ENCODE data around the gene PLCL2.

Gene PLCL2

DNA sequence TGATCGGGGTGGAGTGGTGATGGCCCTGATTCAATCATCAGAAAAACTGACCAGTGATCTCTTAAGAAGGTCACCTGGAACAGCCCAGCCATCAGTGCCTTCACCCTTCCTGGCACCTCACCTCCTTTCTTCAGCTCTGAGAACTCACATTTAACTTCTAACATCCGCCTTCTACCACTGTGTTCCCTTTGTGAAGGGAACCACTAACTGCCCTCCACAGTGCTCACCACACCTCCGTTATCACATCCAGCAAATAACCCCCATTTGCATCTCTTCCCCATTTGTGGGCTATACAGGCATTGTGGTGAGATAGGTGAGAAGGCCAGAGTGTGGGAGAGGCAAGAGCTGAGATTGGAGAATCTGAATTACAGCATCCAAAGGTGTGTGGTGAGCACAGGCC is 107.4 kb downstream of the PLCL2 start:
- no peak for TF ChIP-seq CTCF (conservative IDR thresholded peaks at IDR 0.05; ENCODE audit: low read depth, low read length)
- no peaks in the 10 kb centered on the region for H3K4me1 ChIP-seq (ENCODE audit: low read depth, poor library complexity, severe bottlenecking)
- no peak overlapping the region for H3K4me3 ChIP-seq (IDR thresholded peaks at IDR 0.05; ENCODE audit: insufficient read depth, low read depth, low read length)
- no peak overlapping the region for H3K9ac ChIP-seq
- no peaks in the 10 kb centered on the region for H4K20me1 ChIP-seq (ENCODE audit: insufficient read depth)
- H3K4me2 ChIP-seq: no peak overlapping the region
- H3K27ac ChIP-seq: no peak overlapping the region
- H2AFZ ChIP-seq (ENCODE audit: low read depth): no peak overlapping the region
- H3K79me2 ChIP-seq (ENCODE audit: insufficient read depth, low read depth): peaks cover 18% of the 10 kb centered on the region; the same call in 1 of the 2 replicates
- H3K36me3 ChIP-seq (ENCODE audit: insufficient read depth): no peaks in the 10 kb centered on the region
- no peaks in the 10 kb centered on the region for H3K27me3 ChIP-seq (ENCODE audit: insufficient read depth, low read depth)

GRCh38 chr3:16993227-16993626 is 108.5 kb downstream of the PLCL2 start:
- Histone ChIP-seq H3K4me2 (no peak overlapping the region), H3K36me3 (ENCODE audit: insufficient read depth) (no peaks in the 10 kb centered on the region), H4K20me1 (ENCODE audit: insufficient read depth) (no peaks in the 10 kb centered on the region), H3K9ac (no peak overlapping the region), H3K4me1 (ENCODE audit: low read depth, poor library complexity, severe bottlenecking) (peaks cover 10% of the 10 kb centered on the region), H3K27ac (no peak overlapping the region), H2AFZ (ENCODE audit: low read depth) (no peak overlapping the region), H3K27me3 (ENCODE audit: insufficient read depth, low read depth) (no peaks in the 10 kb centered on the region), H3K79me2 (ENCODE audit: insufficient read depth, low read depth) (peaks cover 16% of the 10 kb centered on the region; the same call in 1 of the 2 replicates), H3K4me3 (IDR thresholded peaks at IDR 0.05; ENCODE audit: insufficient read depth, low read depth, low read length) (no peak overlapping the region)
- no peak for TF ChIP-seq CTCF (conservative IDR thresholded peaks at IDR 0.05; ENCODE audit: low read depth, low read length)

- H3K27ac ChIP-seq: no peak overlapping the region
- H2AFZ ChIP-seq (ENCODE audit: low read depth): no peak overlapping the region
- H4K20me1 ChIP-seq (ENCODE audit: insufficient read depth): no peaks in the 10 kb centered on the region
- no peak for TF ChIP-seq CTCF (conservative IDR thresholded peaks at IDR 0.05; ENCODE audit: low read depth, low read length)
- H3K4me2 ChIP-seq: no peak overlapping the region
- H3K4me1 ChIP-seq (ENCODE audit: low read depth, poor library complexity, severe bottlenecking): peaks cover 20% of the 10 kb centered on the region
- H3K36me3 ChIP-seq (ENCODE audit: insufficient read depth): no peaks in the 10 kb centered on the region
- H3K4me3 ChIP-seq (IDR thresholded peaks at IDR 0.05; ENCODE audit: insufficient read depth, low read depth, low read length): no peak overlapping the region
- H3K27me3 ChIP-seq (ENCODE audit: insufficient read depth, low read depth): no peaks in the 10 kb centered on the region
- peaks cover 15% of the 10 kb centered on the region; the same call in 1 of the 2 replicates for H3K79me2 ChIP-seq (ENCODE audit: insufficient read depth, low read depth)
- H3K9ac ChIP-seq: no peak overlapping the region
Measured at GRCh38 chr3:16994854-16995525, 110.2 kb downstream of the PLCL2 start.

DNA sequence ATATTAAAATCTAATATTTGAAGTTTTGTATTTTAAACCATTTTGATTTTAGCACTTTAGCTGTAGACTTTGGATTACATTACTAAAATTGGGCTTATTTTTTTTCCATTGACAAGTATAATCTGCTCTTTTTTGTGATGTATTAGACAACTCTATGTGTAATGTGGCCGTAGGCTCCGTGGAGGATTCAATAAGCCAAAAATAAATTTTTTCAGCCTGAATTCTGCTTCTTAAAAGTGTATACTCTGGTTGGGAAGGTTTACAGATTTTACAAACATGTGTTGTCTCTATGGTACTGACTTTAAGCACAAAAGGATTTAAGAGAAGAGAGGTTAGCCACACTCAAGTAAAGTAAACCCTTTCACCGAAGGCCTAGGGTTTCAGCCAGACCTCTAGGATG is 110.8 kb downstream of the PLCL2 start:
- H3K27ac ChIP-seq: no peak overlapping the region
- no peaks in the 10 kb centered on the region for H3K27me3 ChIP-seq (ENCODE audit: insufficient read depth, low read depth)
- H3K9ac ChIP-seq: no peak overlapping the region
- H3K4me2 ChIP-seq: no peak overlapping the region
- TF ChIP-seq CTCF (conservative IDR thresholded peaks at IDR 0.05; ENCODE audit: low read depth, low read length): no peak
- H3K79me2 ChIP-seq (ENCODE audit: insufficient read depth, low read depth): peaks cover 16% of the 10 kb centered on the region; the same call in 1 of the 2 replicates
- H2AFZ ChIP-seq (ENCODE audit: low read depth): no peak overlapping the region
- H4K20me1 ChIP-seq (ENCODE audit: insufficient read depth): no peaks in the 10 kb centered on the region
- H3K4me1 ChIP-seq (ENCODE audit: low read depth, poor library complexity, severe bottlenecking): peaks cover 20% of the 10 kb centered on the region
- no peaks in the 10 kb centered on the region for H3K36me3 ChIP-seq (ENCODE audit: insufficient read depth)
- no peak overlapping the region for H3K4me3 ChIP-seq (IDR thresholded peaks at IDR 0.05; ENCODE audit: insufficient read depth, low read depth, low read length)
